WERI-Rb-1 (cell line): ENCODE results near the gene CYP4F2.

Source experiments
- DNase-seq: peaks from one replicate; pipeline ENCODE4 v3.0.0-alpha.2; 2020
- H3K27ac ChIP-seq: fragments of 250-450 bp; sonication (Bioruptor Pico); 2 replicates; pipeline ENCODE4 v1.5.1; 2020; ENCODE audit warnings: mild to moderate bottlenecking, moderate library complexity
- H3K27me3 ChIP-seq: fragments of 250-450 bp; sonication (Bioruptor Pico); 2 replicates; pipeline ENCODE4 v1.5.1; 2021; ENCODE audit warnings: mild to moderate bottlenecking, low read depth, moderate library complexity; ENCODE audit not compliant: insufficient read depth, severe bottlenecking
- H3K36me3 ChIP-seq: fragments of 250-450 bp; sonication (Bioruptor Pico); 2 replicates; pipeline ENCODE4 v1.5.1; 2020; ENCODE audit warnings: mild to moderate bottlenecking, moderate library complexity
- H3K4me3 ChIP-seq: 2 replicates; pipeline ENCODE4 v1.5.1; 2011; ENCODE audit warnings: low read depth, mild to moderate bottlenecking, control low read depth, low read length
- H3K9me3 ChIP-seq: fragments of 250-450 bp; sonication (Bioruptor Pico); 2 replicates; pipeline ENCODE4 v1.5.1; 2021; ENCODE audit warnings: mild to moderate bottlenecking, moderate library complexity; ENCODE audit not compliant: severe bottlenecking
- CTCF ChIP-seq: IDR thresholded peaks from 2 replicates; pipeline ENCODE4 v1.5.1; 2011; ENCODE audit warnings: low read depth, mild to moderate bottlenecking, control low read depth, inconsistent platforms, low read length

The CYP4F2 gene

DNA sequence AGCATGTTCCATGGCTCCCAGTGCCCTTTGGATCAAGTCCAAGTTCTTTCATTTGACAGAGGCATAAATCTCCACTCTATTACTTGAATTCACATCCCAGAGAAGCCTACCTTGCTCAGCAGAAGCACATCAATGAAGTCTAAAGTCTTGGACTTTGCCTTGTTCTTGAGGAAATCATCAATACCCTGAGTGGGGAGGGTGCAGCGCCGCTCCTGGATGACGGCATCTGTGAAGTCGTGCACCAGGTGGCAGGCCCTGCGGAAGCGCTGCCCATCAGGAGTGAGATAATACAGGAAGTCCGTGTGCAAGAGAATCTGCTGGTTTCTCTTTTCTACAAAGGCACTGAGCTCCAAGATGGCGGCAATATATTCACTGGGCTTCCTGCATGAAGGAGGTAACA lies 25.8 kb upstream of the CYP4F2 start:
- DNase-seq: no peak
- H3K9me3 ChIP-seq: peaks cover 3% of the 10 kb centered on the region
- peaks cover 55% of the 10 kb centered on the region for H3K27me3 ChIP-seq
- H3K4me3 ChIP-seq: no peak overlapping the region
- H3K36me3 ChIP-seq: no peaks in the 10 kb centered on the region
- H3K27ac ChIP-seq: no peak overlapping the region
- TF ChIP-seq CTCF: no peak

- no peak overlapping the region for H3K27ac ChIP-seq
- H3K27me3 ChIP-seq: peaks cover 54% of the 10 kb centered on the region
- H3K36me3 ChIP-seq: no peaks in the 10 kb centered on the region
- H3K9me3 ChIP-seq: peaks cover 3% of the 10 kb centered on the region
- no peak for TF ChIP-seq CTCF
- no peak overlapping the region for H3K4me3 ChIP-seq
- no peak for DNase-seq
These were observed 24.1 kb upstream of the CYP4F2 start for GRCh38 chr19:15922021-15922420.

- TF ChIP-seq CTCF: no peak
These were observed 21.4 kb upstream of the CYP4F2 start for GRCh38 chr19:15919243-15919642.

DNA sequence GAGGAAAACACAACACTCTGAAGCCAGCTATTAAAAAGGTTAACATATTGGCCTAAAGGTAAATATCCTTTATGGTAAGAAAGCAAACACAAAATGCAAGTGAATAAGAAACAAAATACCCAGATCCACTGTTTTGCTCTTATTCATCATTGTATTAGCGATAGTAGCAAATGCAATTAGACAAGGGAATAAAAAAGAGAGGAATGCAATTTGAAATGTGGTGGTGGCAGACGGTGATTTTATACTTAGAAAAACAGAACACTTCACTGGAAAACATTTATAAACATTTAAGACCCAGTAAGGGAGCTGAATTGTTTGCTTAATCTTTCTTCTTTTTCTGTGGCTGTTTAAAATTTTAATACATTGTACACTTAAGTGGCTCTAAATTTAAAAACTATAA lies 17.2 kb upstream of the CYP4F2 start:
- Histone ChIP-seq H3K4me3 (no peak overlapping the region), H3K27me3 (peaks cover 46% of the 10 kb centered on the region), H3K27ac (no peak overlapping the region), H3K9me3 (peaks cover 8% of the 10 kb centered on the region), H3K36me3 (no peaks in the 10 kb centered on the region)
- no peak for DNase-seq
- TF ChIP-seq CTCF: no peak

More at GRCh38 chr19:15919243-15919642, 21.4 kb upstream of the CYP4F2 start:
- Histone ChIP-seq H3K4me3 (no peak overlapping the region), H3K27ac (no peak overlapping the region), H3K27me3 (peaks cover 50% of the 10 kb centered on the region), H3K9me3 (peaks cover 8% of the 10 kb centered on the region), H3K36me3 (no peaks in the 10 kb centered on the region)
- DNase-seq: no peak

DNA sequence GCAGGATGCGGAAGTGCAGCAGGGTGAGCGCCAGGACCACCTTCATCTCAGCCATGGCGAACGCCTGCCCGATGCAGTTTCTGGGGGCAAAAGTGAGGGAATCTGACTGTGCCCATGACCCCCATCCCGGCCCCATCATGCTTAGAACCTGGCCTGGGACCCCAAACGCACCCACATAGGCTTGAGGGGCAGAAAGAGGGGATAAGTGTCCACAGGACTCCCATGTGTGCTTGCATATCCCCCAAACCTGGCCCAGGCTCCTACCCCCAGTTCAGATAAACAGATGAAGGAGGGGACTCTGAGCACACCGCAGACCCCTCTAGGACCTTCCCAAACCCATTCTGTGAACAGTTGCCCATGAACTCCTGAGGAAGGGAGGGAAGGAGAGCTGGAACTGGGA lies 16.0 kb upstream of the CYP4F2 start:
- TF ChIP-seq CTCF: no peak
- peaks cover 8% of the 10 kb centered on the region for H3K9me3 ChIP-seq

DNA sequence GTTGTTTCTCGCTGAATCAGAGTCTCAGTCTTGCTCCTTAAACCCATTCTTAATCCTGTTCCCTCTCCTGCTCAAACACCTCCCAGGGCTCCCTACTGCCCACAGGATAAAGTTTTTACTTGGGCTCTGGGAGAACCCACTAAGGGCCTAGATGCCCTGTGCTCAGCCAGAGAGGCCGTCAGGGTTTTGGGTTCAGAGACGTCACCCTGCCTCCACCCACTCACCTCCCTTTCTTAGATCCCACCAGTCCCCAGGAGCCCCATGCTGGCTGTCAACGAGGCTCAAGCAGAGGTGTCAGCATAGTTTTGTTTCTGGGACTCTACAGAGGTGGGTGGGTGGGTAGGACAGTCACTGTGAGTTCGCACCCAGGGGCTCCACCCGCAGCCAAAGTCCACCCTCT lies 15.5 kb upstream of the CYP4F2 start:
- TF ChIP-seq CTCF: no peak
- Histone ChIP-seq H3K27me3 (peaks cover 44% of the 10 kb centered on the region), H3K9me3 (peaks cover 8% of the 10 kb centered on the region), H3K36me3 (no peaks in the 10 kb centered on the region), H3K4me3 (no peak overlapping the region), H3K27ac (no peak overlapping the region)
- DNase-seq: no peak

More for the DNA sequence above, 16.0 kb upstream of the CYP4F2 start:
- Histone ChIP-seq H3K4me3 (no peak overlapping the region), H3K27ac (no peak overlapping the region), H3K27me3 (peaks cover 44% of the 10 kb centered on the region), H3K36me3 (no peaks in the 10 kb centered on the region)
- DNase-seq: no peak
